Stimulated activated CD4-positive, alpha-beta T cell treated with anti-CD3 and anti-CD28 coated beads, Interleukin-4, amount 100 ng/mL, for 1 hour (primary cell): ENCODE results near the gene ACKR2.

Experiments used
- DNase-seq: peaks from one replicate; pipeline ENCODE4 v3.0.0-alpha.2; 2020

Gene ACKR2

GRCh38 chr3:42830437-42831320, 21.4 kb downstream of the ACKR2 start:
- no peak for DNase-seq

DNA sequence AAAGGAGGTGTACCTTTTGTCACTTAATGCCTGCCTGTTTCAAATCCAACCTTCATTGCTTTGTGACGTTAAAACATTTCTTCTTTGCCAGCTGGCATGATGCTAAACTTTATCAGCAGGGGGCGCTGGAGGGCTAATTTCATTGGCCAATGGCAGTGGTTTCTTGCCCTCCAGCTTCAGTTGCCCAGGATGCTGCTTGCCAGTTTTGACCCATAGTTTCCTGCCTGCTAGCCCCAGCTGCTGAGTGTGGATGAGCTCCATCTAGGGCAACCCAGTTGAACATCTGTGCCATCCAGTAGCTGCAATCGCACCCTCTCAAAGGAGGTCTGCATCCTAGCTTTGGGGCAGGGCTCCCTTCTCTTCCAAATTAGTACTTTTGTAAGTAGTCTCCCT, 22.1 kb downstream of the ACKR2 start:
- peak; percentile 63 for DNase-seq

DNA sequence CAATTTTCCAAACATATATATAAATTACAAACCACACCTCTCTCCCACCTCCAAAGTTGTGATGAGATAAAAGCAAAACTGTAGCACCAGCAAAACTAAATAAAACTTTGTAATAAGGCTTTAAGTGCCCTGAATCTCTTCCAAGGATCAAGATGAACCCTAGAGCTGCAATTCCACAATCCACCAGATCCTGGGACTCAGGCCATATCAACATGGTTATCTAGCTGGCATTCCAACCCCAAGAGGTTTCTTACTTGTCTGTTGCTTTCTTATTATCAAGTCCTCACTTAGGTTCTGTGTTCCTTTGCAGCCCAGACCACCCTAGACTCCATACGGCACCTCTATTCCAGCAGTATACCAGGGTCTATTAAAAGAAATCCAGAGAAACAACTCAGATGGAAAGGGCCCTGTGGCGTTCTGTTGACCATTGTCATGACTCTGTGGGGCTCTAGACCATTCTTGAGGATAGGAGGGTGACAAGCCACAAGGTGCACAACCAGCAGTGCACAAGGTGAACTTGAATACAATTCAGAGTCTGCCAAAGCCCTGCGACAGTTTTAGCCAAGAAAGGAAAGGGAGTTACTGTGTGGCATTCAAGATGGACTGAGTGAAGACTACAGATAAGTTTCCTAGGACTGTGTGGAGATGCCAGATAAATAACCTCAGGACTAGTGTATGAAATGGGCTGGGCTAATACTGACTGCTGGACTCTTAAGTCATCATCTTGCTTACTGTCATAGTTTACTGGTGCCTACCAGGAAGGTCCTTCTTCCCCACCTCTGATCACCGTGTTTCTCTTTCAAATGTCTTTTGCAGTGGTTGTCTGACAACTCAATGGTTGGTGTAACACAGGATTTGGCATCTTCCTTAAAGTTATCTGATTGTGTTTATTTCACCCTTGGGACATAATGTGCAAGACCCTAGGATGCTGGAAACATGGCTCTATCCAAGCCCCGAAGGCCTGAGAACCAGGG, 27.2 kb downstream of the ACKR2 start:
- DNase-seq: no peak

GRCh38 chr3:42838571-42838970, 29.3 kb downstream of the ACKR2 start:
- DNase-seq: no peak

- DNase-seq: no peak
These were observed 30.4 kb downstream of the ACKR2 start for GRCh38 chr3:42839616-42840015.

GRCh38 chr3:42841332-42841731, 32.1 kb downstream of the ACKR2 start:
- no peak for DNase-seq

- DNase-seq: no peak
These were observed 34.6 kb downstream of the ACKR2 start for GRCh38 chr3:42843713-42844411.

DNA sequence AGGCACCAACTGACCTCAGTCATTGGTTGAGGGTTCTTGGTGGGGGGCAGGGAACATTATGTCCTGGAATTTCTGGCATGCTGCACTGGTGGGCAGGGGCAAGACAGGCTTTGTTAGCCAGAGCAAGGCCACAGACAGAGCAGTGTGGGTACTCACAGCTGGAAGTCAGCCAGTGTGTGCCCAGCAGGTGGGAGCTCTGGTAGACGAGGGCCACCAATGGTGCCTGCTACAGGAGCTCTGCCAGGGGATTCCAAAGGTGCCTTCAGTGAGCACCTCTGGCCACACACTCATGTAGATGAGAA, 35.1 kb downstream of the ACKR2 start:
- no peak for DNase-seq

GRCh38 chr3:42844815-42845214, 35.6 kb downstream of the ACKR2 start:
- DNase-seq: no peak

DNA sequence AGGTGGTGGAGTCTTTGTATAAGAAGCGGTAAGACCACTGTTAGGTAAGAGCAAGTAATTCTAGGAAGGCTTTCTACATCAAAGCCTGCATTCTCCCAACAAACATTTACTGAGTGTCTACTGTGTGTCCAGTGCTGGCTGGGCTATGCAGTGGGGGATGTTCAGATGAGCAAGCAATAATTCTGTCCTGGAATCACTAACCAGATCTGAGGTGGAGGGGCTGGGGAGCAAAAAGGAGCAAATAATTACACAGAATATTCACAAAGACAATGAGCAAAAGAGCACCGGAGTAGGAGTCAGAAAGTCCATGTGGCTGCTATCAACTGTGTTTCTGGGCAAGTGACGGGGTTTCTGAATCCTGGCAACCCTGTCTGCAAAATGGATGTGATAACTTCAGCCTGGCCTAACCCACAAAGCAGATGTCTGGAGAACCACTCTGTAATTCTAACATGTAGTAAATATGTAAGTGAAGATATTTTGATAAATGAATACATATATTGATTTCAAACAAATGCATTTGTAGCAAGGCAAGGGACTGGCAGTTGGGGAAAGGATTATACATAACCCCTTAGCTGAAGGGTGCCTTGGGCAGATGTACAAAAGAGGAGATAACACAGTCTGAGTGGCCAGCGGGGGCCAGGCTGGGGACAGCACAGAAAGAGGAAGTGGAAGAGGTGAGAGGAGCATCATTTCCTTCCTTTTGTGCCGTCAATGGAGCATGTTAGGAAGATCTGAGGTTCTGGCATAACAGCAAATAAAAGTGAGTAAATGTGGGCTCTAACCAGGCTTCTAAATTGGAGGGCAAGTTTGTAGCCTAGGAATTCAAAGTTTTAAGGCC, 37.7 kb downstream of the ACKR2 start:
- DNase-seq: no peak

GRCh38 chr3:42847731-42848130, 38.5 kb downstream of the ACKR2 start:
- no peak for DNase-seq

DNA sequence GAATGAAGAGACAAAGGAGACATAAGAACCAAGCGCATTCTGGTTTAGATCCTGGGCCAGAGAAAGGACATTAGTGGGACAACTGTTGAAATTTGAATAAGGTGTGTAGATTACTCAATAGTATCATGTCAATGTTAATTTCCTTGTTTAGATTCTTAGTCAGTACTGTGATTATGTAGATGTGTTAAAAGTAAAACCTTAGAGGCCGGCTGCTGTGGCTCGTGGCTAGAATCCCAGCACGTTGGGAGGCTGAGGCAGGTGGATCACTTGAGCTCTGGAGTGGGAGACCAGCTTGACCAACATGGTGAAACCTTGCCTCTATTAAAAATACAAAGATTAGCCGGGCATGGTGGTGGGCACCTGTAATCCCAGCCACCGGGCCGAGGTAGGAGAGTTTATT, 39.8 kb downstream of the ACKR2 start:
- no peak for DNase-seq

DNA sequence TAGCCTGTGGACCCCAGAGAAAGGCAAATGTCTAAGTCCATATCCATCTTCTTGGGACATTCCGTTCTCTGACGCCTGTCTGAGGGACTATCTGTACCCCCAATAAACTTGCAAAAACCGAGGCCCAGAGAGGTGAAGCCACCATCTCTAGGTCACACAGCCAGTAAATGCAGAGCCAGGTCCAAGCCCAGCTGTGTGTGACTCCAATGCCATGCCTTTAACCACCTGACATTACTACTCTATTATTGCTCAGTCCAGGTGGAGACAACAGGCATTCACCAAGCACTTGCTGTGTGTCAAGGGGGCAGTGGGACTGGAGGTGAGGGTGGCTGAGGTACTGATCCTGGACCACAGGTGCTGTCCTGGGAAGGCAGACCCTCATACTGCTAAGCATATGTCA, 41.0 kb downstream of the ACKR2 start:
- no peak for DNase-seq

GRCh38 chr3:42851228-42851834, 42.1 kb downstream of the ACKR2 start:
- no peak for DNase-seq

DNA sequence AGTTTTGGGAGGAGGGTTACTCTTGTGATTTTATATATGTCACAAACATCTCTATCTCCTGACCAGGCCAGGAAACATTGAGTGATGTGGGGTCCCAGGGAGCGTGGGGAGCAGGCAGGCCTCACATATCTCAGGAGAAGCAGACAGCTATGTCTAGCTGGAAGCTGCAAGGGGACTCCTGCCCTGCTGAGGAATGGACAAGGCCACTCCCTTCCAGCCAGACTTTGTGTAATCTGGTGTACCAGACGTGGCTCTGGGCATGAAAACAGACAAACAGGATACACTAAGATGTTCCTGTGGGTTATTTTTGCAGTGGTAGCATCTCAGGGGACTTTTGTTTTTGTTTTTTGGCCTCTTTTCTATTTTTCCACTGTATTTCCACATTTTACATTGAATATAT, 43.2 kb downstream of the ACKR2 start:
- no peak for DNase-seq

GRCh38 chr3:42853056-42853455, 43.8 kb downstream of the ACKR2 start:
- no peak for DNase-seq

DNA sequence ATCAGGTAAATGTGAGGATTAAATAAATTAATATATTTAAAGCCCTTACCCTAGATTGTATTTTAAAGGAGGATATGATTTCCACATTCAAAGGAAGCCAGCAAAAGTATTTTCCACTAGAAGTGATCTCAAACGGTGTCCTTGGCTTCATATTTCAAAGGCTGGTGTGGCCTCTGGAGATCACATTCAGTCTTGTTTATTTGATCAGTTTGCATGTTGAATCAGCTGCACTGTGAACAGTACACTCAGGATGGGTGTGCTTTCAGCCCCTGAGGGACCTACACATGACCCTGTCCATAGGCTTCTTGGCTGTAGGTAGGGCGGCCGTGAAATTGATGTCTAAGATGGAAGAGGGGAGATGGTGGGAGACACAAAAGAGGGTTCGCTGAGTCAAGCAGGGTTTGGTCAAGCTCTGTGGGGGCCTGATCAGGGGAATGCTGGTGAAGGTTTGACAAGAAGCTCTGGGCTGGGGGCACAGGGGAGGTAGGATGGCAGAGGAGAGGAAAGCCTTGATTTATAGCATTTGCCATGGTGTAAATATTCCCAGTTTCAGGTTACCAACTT, 44.6 kb downstream of the ACKR2 start:
- DNase-seq: no peak

DNA sequence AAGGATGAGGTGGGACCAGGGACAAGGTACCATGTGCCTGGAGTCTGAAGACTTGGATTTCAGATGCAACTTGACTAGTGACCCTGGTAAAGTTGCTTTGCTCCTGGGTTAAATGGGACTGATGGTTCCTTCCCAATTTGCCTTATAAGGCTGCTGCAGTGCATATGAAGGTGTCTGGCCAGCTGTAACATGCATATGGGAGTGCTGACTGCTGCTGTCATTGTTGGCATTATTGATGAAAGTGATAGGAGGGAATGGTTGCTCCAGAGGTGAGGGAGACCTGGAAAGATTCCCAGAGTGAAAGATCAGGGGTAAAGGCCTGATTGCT, 45.9 kb downstream of the ACKR2 start:
- DNase-seq: no peak

DNA sequence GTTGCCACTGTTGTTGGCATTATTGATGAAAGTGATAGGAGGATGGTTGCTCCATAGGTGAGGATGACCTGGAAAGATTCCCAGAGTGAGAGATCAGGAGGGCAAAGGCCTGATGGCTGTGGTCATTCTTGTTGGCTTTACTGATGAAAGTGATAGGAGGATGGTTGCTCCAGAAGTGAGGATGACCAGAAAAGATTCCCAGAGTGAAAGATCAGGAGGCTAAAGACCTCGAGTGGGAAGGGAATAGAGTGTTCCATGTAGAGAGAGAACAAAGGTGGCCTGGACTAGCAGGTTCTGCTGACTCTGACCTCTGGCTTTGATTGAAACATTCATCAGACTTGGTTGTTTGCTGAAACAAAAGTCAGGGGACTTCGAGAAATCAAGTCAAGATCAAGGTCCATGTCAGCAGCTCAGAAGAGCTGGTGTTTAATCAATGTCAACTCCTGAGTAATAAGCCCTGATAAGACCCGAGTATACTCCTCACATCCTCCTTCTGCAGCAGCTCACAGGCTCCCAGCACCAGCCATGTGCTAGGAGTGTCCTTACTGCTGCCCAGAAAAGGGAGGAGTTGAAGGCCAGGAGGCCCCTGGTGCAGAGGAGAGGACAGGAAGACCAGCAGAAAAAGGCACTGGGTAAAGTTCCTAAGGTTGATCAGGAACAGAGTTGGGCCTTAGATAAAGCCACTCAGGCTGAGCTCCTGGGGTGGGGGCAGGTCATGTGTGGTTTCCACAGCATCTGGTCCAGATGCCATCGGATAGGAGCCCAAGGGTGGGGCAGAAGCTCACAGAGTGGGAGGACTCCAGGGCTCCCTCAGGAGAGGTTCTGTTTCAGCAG, 46.5 kb downstream of the ACKR2 start:
- no peak for DNase-seq

GRCh38 chr3:42856544-42856943, 47.3 kb downstream of the ACKR2 start:
- no peak for DNase-seq
